Caco-2 (cell line): ENCODE data around the gene HCFC1R1. TPM values are rescaled to one million over a fixed set of nuclear protein-coding genes. Genes with fewer than 3 reads are reported as not detected.

ENCODE experiments used
- BruUV-seq: library from RNA; stranded (reverse); fragments of 400-500 nt; replicated peaks from 2 replicates; lab custom pipeline; 2021; lab: Mats Ljungman, UMichigan
- CTCF ChIA-PET: fragments of 300-600 bp; sonication (Branson Sonifier 250); formaldehyde crosslinking; loops from one replicate; lab custom pipeline; 2022; ENCODE audit warnings: antibody characterized with exemption; lab: Charles Lee
- POLR2A ChIA-PET: fragments of 300-600 bp; sonication (Branson Sonifier 250); formaldehyde crosslinking; loops from one replicate; lab custom pipeline; 2022; ENCODE audit warnings: antibody characterized with exemption; lab: Charles Lee
- DNase-seq, 2 experiments: peaks; one replicate each; pipeline versions ENCODE4 v3.0.0 to v3.0.0-alpha.2; 2020 to 2022
- H3K27me3 ChIP-seq: replicated peaks from 2 replicates; pipeline ENCODE4 v1.6.0; 2011; ENCODE audit warnings: low read length; ENCODE audit not compliant: control insufficient read depth, insufficient read depth
- H3K36me3 ChIP-seq: 2 replicates; pipeline ENCODE4 v1.5.1; 2011; ENCODE audit warnings: low read length; ENCODE audit not compliant: control insufficient read depth, insufficient read depth
- H3K4me1 ChIP-seq: fragments of 250-450 bp; sonication (Bioruptor Pico); 2 replicates; pipeline ENCODE4 v1.5.1; 2020; ENCODE audit warnings: mild to moderate bottlenecking
- H3K4me3 ChIP-seq: 2 replicates; pipeline ENCODE4 v1.5.1; 2011; ENCODE audit warnings: low read depth, mild to moderate bottlenecking, control low read depth, low read length
- H3K9me3 ChIP-seq: fragments of 250-450 bp; sonication (Bioruptor Pico); 2 replicates; pipeline ENCODE4 v1.5.1; 2020; ENCODE audit warnings: mild to moderate bottlenecking, moderate library complexity
- H3K27ac Mint-ChIP-seq: one replicate; pipeline ENCODE4 v1.8.0; 2022; ENCODE audit warnings: mixed read lengths; ENCODE audit not compliant: unreplicated experiment
- H3K27me3 Mint-ChIP-seq: one replicate; pipeline ENCODE4 v1.8.0; 2022; ENCODE audit warnings: mixed read lengths; ENCODE audit not compliant: insufficient read depth, unreplicated experiment
- H3K36me3 Mint-ChIP-seq: one replicate; pipeline ENCODE4 v1.8.0; 2022; ENCODE audit warnings: mild to moderate bottlenecking, mixed read lengths; ENCODE audit not compliant: insufficient read depth, unreplicated experiment
- H3K4me1 Mint-ChIP-seq: one replicate; pipeline ENCODE4 v1.8.0; 2022; ENCODE audit warnings: low read depth, mixed read lengths; ENCODE audit not compliant: unreplicated experiment
- H3K4me3 Mint-ChIP-seq: one replicate; pipeline ENCODE4 v1.8.0; 2022; ENCODE audit warnings: mild to moderate bottlenecking, moderate library complexity, mixed read lengths; ENCODE audit not compliant: unreplicated experiment
- H3K9me3 Mint-ChIP-seq: one replicate; pipeline ENCODE4 v1.8.0; 2022; ENCODE audit warnings: mixed read lengths; ENCODE audit not compliant: unreplicated experiment
- intact Hi-C: fragments of 100-400 bp; cut with micrococcal nuclease; formaldehyde crosslinking; loops from one replicate; pipeline ENCODE4 v1.10.0; 2022; ENCODE audit not compliant: unreplicated experiment
- total RNA-seq: library from RNA; stranded (reverse); gene quantifications from 2 replicates; pipeline ENCODE4 v1.2.3, GENCODE V29; 2022
- TF ChIP-seq, protein P1 (sequence below), 2 experiments: fragments of 200-600 bp in 1 of 2; IDR thresholded peaks; 1 replicate in 1 of 2; 2 replicates in 1 of 2; pipeline versions ENCODE4 v1.5.1 to v1.8.0; 2011 to 2022; ENCODE audit warnings: antibody characterized with exemption in 1 of 2, control low read depth in 1 of 2, inconsistent platforms in 1 of 2, low read depth in 1 of 2, low read length in 1 of 2, mild to moderate bottlenecking in 1 of 2, moderate library complexity in 1 of 2; ENCODE audit not compliant: insufficient read depth in 1 of 2, severe bottlenecking in 1 of 2, unreplicated experiment in 1 of 2

Gene HCFC1R1
- total RNA-seq, 1 experiment from 2014 or later, result 44.9 TPM

DNA sequence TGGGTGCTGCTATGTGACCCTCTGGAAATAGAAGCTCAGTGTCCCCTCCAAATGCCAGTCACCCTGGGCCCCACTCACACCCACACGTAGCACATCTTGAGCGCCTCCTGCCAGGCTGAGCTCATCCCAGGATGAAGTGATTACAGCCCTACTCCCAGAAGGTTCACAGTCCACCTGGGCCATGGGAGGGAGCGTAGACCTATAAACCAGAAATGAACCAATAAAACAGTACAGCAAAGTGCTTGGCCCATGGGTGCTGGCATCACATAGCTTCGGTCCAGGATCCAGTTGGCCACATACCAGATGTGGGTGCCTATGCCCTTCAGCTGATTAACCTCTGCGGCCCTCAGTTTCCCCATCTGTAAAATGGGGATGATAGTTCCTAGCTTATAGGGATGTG lies 15.2 kb upstream of the HCFC1R1 start:
- no peaks in the 10 kb centered on the region for H3K4me1 ChIP-seq
- H3K4me3 ChIP-seq, result no peak overlapping the region
- no peak for DNase-seq
- H3K36me3 ChIP-seq, result no peaks in the 10 kb centered on the region
- no peaks in the 10 kb centered on the region for H3K27me3 Mint-ChIP-seq
- H3K9me3 ChIP-seq, result no peaks in the 10 kb centered on the region
- no peak overlapping the region for H3K4me3 Mint-ChIP-seq
- H3K4me1 Mint-ChIP-seq, result no peaks in the 10 kb centered on the region
- no peaks in the 10 kb centered on the region for H3K27me3 ChIP-seq
- CTCF ChIA-PET, result interaction anchor here (0.9 kb wide), 1 partner anchor 11 kb away, joined by 4 read pairs; no protein-coding TSS in a partner anchor
- no peak overlapping the region for H3K27ac Mint-ChIP-seq
- POLR2A ChIA-PET, result interaction anchor here (0.6 kb wide), 1 partner anchor 71 kb away, joined by 3 read pairs; no protein-coding TSS in a partner anchor
- no TSS peak for BruUV-seq
- TF ChIP-seq, protein P1, sequence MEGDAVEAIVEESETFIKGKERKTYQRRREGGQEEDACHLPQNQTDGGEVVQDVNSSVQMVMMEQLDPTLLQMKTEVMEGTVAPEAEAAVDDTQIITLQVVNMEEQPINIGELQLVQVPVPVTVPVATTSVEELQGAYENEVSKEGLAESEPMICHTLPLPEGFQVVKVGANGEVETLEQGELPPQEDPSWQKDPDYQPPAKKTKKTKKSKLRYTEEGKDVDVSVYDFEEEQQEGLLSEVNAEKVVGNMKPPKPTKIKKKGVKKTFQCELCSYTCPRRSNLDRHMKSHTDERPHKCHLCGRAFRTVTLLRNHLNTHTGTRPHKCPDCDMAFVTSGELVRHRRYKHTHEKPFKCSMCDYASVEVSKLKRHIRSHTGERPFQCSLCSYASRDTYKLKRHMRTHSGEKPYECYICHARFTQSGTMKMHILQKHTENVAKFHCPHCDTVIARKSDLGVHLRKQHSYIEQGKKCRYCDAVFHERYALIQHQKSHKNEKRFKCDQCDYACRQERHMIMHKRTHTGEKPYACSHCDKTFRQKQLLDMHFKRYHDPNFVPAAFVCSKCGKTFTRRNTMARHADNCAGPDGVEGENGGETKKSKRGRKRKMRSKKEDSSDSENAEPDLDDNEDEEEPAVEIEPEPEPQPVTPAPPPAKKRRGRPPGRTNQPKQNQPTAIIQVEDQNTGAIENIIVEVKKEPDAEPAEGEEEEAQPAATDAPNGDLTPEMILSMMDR (IDR thresholded peaks at IDR 0.05; ENCODE audit: insufficient read depth in 1 of 2, low read depth in 1 of 2, low read length in 1 of 2, severe bottlenecking in 1 of 2, unreplicated experiment in 1 of 2), result no peak
- intact Hi-C loops, result no loop called here
- H3K9me3 Mint-ChIP-seq, result no peaks in the 10 kb centered on the region
- H3K36me3 Mint-ChIP-seq, result peaks cover under 1% of the 10 kb centered on the region

DNA sequence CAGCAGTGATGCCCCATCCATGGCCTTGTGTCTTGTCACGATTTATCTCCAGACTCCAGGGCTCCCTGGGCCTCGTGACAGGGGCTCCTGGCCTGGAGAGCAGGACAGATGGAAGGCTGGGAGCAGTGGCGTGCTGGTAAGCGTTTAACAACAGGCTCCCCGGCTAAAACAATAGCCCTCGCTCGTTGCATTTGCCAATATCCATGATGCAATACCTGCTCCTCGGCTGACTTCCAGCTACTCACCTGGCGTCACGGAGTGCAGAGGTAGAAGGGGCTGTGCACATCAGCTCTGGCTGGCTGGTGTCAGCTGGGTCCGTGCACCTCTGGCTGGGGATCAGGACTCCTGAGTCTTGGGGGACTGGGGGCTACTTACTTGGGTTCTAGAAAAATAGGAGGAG lies 14.5 kb upstream of the HCFC1R1 start:
- POLR2A ChIA-PET, result interaction anchor here (0.6 kb wide), 1 partner anchor 11 kb away, joined by 4 read pairs; no protein-coding TSS in a partner anchor
- H3K4me3 Mint-ChIP-seq, result no peak overlapping the region
- H3K27me3 ChIP-seq, result no peaks in the 10 kb centered on the region

DNA sequence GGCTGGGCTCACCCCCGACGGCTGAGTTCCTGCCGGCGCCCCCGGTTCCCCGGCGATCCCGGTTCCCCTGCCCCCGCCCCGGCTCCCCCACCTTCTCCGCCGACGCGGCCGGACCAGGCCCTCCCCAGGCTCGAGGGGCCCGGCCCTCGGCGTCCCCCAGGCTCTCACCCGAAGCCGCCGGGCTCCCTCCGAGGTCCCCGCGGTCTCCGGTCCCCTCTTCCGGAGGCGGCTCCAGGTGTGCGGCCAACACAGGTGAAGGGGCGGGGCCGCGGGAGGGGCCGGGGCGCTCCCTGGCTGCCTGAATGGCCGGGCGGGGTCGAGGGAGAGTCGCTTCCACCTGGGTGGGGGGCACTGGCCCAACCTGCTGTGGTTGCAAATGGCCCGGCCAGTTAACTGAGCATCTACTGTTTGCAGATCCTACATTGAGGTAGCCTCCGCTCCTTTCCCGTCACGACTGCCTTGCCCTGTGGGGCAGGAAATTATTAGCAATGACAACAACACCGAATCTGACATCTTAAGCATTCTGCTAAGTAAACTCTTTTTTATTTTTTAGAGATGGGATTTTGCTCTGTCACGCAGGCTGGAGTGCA lies 13.1 kb upstream of the HCFC1R1 start, which contains the start of gene BICDL2:
TSS of gene BICDL2 (minus strand) at position 219 of the 590 bp plus-strand sequence. CDS start 1,448 bp downstream, outside the sequence.
- H3K9me3 ChIP-seq, result no peaks in the 10 kb centered on the region
- H3K4me3 Mint-ChIP-seq, result peak within 1 kb of the TSS; percentile 73
- H3K27ac Mint-ChIP-seq, result peak within 1 kb of the TSS; percentile 35
- peaks cover 6% of the 10 kb centered on the region for H3K36me3 Mint-ChIP-seq
- peak in 1 of 2 experiments; percentile 73 for DNase-seq
- H3K27me3 ChIP-seq, result no peaks in the 10 kb centered on the region
- TF ChIP-seq, protein P1 (IDR thresholded peaks at IDR 0.05; ENCODE audit: insufficient read depth in 1 of 2, low read depth in 1 of 2, low read length in 1 of 2, severe bottlenecking in 1 of 2, unreplicated experiment in 1 of 2), result no peak
- H3K4me1 ChIP-seq, result no peaks in the 10 kb centered on the region; the same call in 1 of the 2 replicates
- no peaks in the 10 kb centered on the region for H3K9me3 Mint-ChIP-seq
- ChIA-PET POLR2A (no interaction called here), CTCF (interaction anchor here (0.6 kb wide), 1 partner anchor 16 kb away, joined by 4 read pairs; the partner anchor contains the start of gene TNFRSF12A)
- H3K27me3 Mint-ChIP-seq, result no peaks in the 10 kb centered on the region
- intact Hi-C loops, result no loop called here
- no peaks in the 10 kb centered on the region for H3K36me3 ChIP-seq
- BruUV-seq, result no TSS peak
- peak within 1 kb of the TSS; percentile 67 for H3K4me3 ChIP-seq
- H3K4me1 Mint-ChIP-seq, result no peaks in the 10 kb centered on the region

More for the DNA sequence above, 14.5 kb upstream of the HCFC1R1 start:
- Mint-ChIP-seq H3K9me3 (no peaks in the 10 kb centered on the region), H3K36me3 (peaks cover 6% of the 10 kb centered on the region), H3K27ac (no peak overlapping the region), H3K4me1 (no peaks in the 10 kb centered on the region), H3K27me3 (no peaks in the 10 kb centered on the region)
- H3K36me3 ChIP-seq, result no peaks in the 10 kb centered on the region
- H3K4me3 ChIP-seq, result no peak overlapping the region
- DNase-seq, result no peak
- no peaks in the 10 kb centered on the region for H3K4me1 ChIP-seq
- intact Hi-C loops, result no loop called here
- H3K9me3 ChIP-seq, result no peaks in the 10 kb centered on the region
- TF ChIP-seq, protein P1 (IDR thresholded peaks at IDR 0.05; ENCODE audit: insufficient read depth in 1 of 2, low read depth in 1 of 2, low read length in 1 of 2, severe bottlenecking in 1 of 2, unreplicated experiment in 1 of 2), result no peak
- CTCF ChIA-PET, result interaction anchor here (0.9 kb wide), 1 partner anchor 10 kb away, joined by 4 read pairs; no protein-coding TSS in a partner anchor
- no TSS peak for BruUV-seq
